Measurements from ENCODE around the gene DDX52.

DNA sequence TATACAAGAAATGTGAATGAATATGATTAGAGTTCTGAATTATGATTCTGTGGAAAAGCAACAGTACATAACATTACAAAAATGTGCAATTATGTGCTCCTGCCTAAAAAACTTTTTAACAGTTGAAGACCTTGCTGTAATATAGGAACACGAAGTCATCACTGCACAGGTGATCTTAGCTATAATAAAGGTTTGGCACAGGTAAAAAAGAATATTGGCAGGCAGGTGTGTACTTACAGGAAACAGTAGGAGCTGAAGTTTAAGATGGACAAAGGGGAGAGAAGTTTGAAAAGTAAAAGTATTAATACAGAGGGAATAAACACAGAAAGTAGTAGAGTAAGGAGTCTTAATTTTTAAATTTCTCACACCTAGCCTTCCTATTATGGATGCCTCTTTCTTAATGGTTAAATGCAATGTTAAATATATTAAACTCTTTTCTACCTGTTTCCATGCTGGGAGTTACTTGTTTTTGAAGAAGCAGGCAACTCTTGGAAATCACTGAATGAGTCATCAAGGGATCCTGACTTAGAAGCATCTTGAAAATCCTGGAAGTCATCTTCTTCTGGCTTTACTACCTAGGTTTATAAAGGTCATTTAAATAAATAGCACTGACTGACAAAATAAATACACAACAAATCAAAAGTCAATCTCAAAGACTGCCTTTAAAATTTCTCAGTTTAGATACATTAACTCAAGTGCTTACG, 74.7 kb downstream of the DDX52 start:
- TF ChIP-seq, protein P1, sequence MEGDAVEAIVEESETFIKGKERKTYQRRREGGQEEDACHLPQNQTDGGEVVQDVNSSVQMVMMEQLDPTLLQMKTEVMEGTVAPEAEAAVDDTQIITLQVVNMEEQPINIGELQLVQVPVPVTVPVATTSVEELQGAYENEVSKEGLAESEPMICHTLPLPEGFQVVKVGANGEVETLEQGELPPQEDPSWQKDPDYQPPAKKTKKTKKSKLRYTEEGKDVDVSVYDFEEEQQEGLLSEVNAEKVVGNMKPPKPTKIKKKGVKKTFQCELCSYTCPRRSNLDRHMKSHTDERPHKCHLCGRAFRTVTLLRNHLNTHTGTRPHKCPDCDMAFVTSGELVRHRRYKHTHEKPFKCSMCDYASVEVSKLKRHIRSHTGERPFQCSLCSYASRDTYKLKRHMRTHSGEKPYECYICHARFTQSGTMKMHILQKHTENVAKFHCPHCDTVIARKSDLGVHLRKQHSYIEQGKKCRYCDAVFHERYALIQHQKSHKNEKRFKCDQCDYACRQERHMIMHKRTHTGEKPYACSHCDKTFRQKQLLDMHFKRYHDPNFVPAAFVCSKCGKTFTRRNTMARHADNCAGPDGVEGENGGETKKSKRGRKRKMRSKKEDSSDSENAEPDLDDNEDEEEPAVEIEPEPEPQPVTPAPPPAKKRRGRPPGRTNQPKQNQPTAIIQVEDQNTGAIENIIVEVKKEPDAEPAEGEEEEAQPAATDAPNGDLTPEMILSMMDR (IDR thresholded peaks at IDR 0.05 in 4 of 5, conservative IDR thresholded peaks at IDR 0.05 in 1 of 5): no peak
- no peak for TF ChIP-seq POLR2A (IDR thresholded peaks at IDR 0.05)

Measured in gastrocnemius medialis (tissue), 4 donors.